K562 (cell line): ENCODE results near the gene CLCNKA. TPM values are rescaled to one million over a fixed set of nuclear protein-coding genes. Genes with fewer than 3 reads are reported as not detected.
A peak's percentile ranks its signal among the peaks of the same experiment; 100 is the strongest.

Source experiments
- ATF1 ChIP-seq, 2 experiments: fragments of 450-650 bp in 1 of 2; IDR thresholded peaks; 2 replicates each; pipeline ENCODE4 v1.6.1; 2016; ENCODE audit warnings: missing compliant biosample characterization in 1 of 2, missing genetic modification characterization in 1 of 2
- CAMTA2 ChIP-seq: fragments of 250-450 bp; sonication (Bioruptor Pico); conservative IDR thresholded peaks from 2 replicates; pipeline ENCODE4 v1.5.1; 2022
- CC2D1A ChIP-seq: fragments of 450-650 bp; IDR thresholded peaks from 2 replicates; pipeline ENCODE4 v1.6.1; 2017; ENCODE audit warnings: mild to moderate bottlenecking
- CEBPB ChIP-seq: fragments of 450-650 bp; IDR thresholded peaks from 2 replicates; pipeline ENCODE4 v1.6.1; 2016; ENCODE audit warnings: missing genetic modification characterization, missing compliant biosample characterization
- CREBBP ChIP-seq: IDR thresholded peaks from one replicate; pipeline ENCODE4 v1.6.1; 2012; ENCODE audit warnings: low read depth, mild to moderate bottlenecking, control low read depth, inconsistent platforms, low read length
- E2F8 ChIP-seq: fragments of 450-650 bp; IDR thresholded peaks from 2 replicates; pipeline ENCODE4 v1.7.1; 2018; ENCODE audit warnings: mild to moderate bottlenecking, low read depth; ENCODE audit not compliant: partially characterized antibody
- EP400 ChIP-seq: fragments of 450-650 bp; IDR thresholded peaks from 2 replicates; pipeline ENCODE4 v1.6.1; 2017; ENCODE audit warnings: antibody characterized with exemption, mild to moderate bottlenecking, moderate library complexity
- IRF1 ChIP-seq: sonication (generic); formaldehyde crosslinking; IDR thresholded peaks from 2 replicates; pipeline ENCODE4 v1.8.0; 2022; ENCODE audit warnings: missing genetic modification reagents, mild to moderate bottlenecking, borderline replicate concordance
- MCM3 ChIP-seq: fragments of 450-650 bp; IDR thresholded peaks from 2 replicates; pipeline ENCODE4 v1.6.1; 2016
- NONO ChIP-seq, 2 experiments: fragments of 200-400 bp in 1 of 2; fragments of 450-650 bp in 1 of 2; formaldehyde crosslinking in 1 of 2; IDR thresholded peaks; 2 replicates each; pipeline ENCODE4 v1.6.1; 2017; ENCODE audit warnings: low read depth in 2 of 2, mild to moderate bottlenecking in 2 of 2, moderate library complexity in 2 of 2, low read length in 1 of 2
- SMAD1 ChIP-seq: fragments of 150-350 bp; IDR thresholded peaks from 2 replicates; pipeline ENCODE4 v1.6.1; 2014; ENCODE audit warnings: low read length, low read depth; ENCODE audit not compliant: partially characterized antibody
- U2AF2 ChIP-seq: fragments of 200-400 bp; formaldehyde crosslinking; optimal IDR thresholded peaks from 2 replicates; pipeline ENCODE3; 2017; ENCODE audit warnings: low read depth, mild to moderate bottlenecking, low read length
- ZEB2 ChIP-seq: fragments of 450-650 bp; IDR thresholded peaks from 2 replicates; pipeline ENCODE4 v1.6.1; 2016
- ZNF583 ChIP-seq: fragments of 250-450 bp; sonication (Bioruptor Pico); IDR thresholded peaks from 2 replicates; pipeline ENCODE4 v1.4.0; 2020
- ZNF76 ChIP-seq: fragments of 250-450 bp; sonication (Bioruptor Pico); IDR thresholded peaks from 2 replicates; pipeline ENCODE4 v1.4.0; 2020; ENCODE audit warnings: mild to moderate bottlenecking, moderate library complexity, borderline replicate concordance
- polyA plus RNA-seq, 8 experiments: library from polyadenylated mRNA; depleted of rRNA in 4 of 8; stranded (reverse) in 5 of 8; unstranded in 3 of 8; fragments of >200 nt; fragmentation: Nextera tagmentation in 2 of 8; fragmentation: Illumina TruSeq in 1 of 8; extraction: Ambion mirVana in 2 of 8; extraction: Trizol in 1 of 8; gene quantifications; 2 replicates each; pipeline versions ENCODE4 v1.2.1 to v1.2.3, GENCODE V29; 2011 to 2014; ENCODE audit warnings: inconsistent platforms in 1 of 8, missing spikeins in 1 of 8
- total RNA-seq, 7 experiments: library from RNA; depleted of rRNA in 6 of 7; stranded (reverse); fragments of >200 nt in 6 of 7; fragmentation: Illumina TruSeq in 2 of 7; extraction: Trizol in 2 of 7; gene quantifications; 2 replicates each; pipeline versions ENCODE4 v1.2.1 to v1.2.3, GENCODE V29; 2011 to 2021; ENCODE audit warnings: low replicate concordance in 1 of 7
- TF ChIP-seq, protein P1 (sequence below): sonication (generic); formaldehyde crosslinking; IDR thresholded peaks from 2 replicates; pipeline ENCODE4 v1.8.1; 2023; ENCODE audit warnings: mild to moderate bottlenecking, missing genetic modification reagents
- TF ChIP-seq, protein P2 (sequence below): fragments of 250-450 bp; sonication (Bioruptor Pico); IDR thresholded peaks from 2 replicates; pipeline ENCODE4 v1.5.0; 2021; ENCODE audit warnings: mild to moderate bottlenecking, moderate library complexity

CLCNKA gene
- total and polyA plus RNA-seq, 9 of the 15 experiments (the other 6 are each of a cell fraction or from before 2014, with no cell fraction given), result 0.03 to 0.37 (median 0.10) TPM; not detected in 3

GRCh38 chr1:16032388-16033102, 10.7 kb downstream of the CLCNKA start (continued):
- no peak for TF ChIP-seq E2F8
- no peak for TF ChIP-seq ATF1 (CRISPR knock-in tag; IDR thresholded peaks at IDR 0.05)
- peak; percentile 41; the same call in 1 of the 2 replicates for TF ChIP-seq ATF1 (tag; IDR thresholded peaks at IDR 0.05)
- TF ChIP-seq, protein P1, sequence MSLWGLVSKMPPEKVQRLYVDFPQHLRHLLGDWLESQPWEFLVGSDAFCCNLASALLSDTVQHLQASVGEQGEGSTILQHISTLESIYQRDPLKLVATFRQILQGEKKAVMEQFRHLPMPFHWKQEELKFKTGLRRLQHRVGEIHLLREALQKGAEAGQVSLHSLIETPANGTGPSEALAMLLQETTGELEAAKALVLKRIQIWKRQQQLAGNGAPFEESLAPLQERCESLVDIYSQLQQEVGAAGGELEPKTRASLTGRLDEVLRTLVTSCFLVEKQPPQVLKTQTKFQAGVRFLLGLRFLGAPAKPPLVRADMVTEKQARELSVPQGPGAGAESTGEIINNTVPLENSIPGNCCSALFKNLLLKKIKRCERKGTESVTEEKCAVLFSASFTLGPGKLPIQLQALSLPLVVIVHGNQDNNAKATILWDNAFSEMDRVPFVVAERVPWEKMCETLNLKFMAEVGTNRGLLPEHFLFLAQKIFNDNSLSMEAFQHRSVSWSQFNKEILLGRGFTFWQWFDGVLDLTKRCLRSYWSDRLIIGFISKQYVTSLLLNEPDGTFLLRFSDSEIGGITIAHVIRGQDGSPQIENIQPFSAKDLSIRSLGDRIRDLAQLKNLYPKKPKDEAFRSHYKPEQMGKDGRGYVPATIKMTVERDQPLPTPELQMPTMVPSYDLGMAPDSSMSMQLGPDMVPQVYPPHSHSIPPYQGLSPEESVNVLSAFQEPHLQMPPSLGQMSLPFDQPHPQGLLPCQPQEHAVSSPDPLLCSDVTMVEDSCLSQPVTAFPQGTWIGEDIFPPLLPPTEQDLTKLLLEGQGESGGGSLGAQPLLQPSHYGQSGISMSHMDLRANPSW (CRISPR knock-in tag), result no peak; the same call in 1 of the 2 replicates
- TF ChIP-seq U2AF2, result no peak
- TF ChIP-seq CC2D1A, result peak; percentile 94
- no peak for TF ChIP-seq SMAD1
- peak in 1 of 2 experiments; percentile 67; a peak in 1 of 4 replicates for TF ChIP-seq NONO (IDR thresholded peaks at IDR 0.05; ENCODE audit: low read depth in 2 of 2, low read length in 1 of 2)
- TF ChIP-seq ZNF583 (CRISPR knock-in tag), result no peak
- no peak for TF ChIP-seq CREBBP
- TF ChIP-seq CAMTA2 (CRISPR knock-in tag), result no peak
- no peak for TF ChIP-seq EP400
- no peak for TF ChIP-seq ZEB2
- TF ChIP-seq IRF1 (CRISPR knock-in tag), result no peak
- no peak for TF ChIP-seq ZNF76 (CRISPR knock-in tag)
- no peak for TF ChIP-seq CEBPB (tag)
- no peak for TF ChIP-seq MCM3
- TF ChIP-seq, protein P2, sequence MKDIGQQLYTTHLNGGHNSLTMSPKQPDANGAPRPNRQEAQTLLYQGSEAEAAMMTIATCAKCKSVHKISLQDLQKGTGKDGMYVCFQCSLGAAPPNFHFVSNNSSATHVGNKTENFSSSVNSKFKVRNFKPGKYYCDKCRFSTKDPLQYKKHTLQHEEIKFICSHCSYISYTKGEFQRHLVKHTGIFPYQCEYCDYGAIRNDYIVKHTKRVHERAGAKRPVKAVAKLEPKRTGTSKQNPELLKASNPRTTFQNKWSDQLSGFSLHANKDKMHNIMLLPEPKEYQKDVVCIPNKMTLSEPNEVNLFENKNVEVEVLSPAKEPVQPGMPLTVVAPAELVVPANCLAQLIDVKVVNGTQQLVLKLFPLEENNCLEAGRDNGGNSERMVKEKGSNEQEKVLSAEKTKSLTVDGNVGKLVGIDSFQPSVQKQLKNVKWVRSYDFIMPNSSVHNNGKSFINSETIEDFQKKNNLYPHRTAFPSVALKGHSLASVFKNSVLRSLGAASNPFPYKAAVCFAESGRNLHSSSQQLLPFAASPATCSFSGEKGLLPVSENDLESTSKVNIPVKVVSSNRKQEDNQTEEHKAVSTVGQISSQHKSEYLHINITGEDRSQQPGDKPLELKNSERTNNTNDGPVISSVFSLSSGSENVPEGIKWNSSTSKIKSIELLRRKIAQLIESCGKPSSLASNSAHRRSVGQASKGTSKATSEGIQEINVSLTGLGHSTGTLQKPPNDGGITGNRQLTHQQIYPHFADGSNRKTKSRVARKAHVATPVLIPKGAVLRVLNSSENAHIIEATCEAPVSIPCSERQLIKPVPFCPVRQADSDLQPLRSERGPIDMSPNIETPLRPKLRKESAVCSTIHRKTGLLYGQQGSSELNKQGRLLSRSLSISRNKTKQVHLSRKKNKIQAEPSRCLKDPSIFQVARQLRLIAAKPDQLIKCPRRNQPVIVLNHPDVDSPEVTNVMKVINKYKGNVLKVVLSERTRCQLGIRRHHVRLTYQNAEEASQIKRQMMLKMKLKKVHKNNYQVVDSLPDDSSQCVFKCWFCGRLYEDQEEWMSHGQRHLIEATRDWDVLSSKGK (CRISPR knock-in tag), result no peak
